Measurements from ENCODE around the gene DHX35. TPM values are rescaled to one million over a fixed set of nuclear protein-coding genes. Genes with fewer than 3 reads are reported as not detected.

The DHX35 gene
- total and polyA plus RNA-seq, 10 of the 15 experiments (the other 5 are each of a cell fraction or from before 2014, with no cell fraction given), result 4.3 to 21.6 (median 14.9) TPM

GRCh38 chr20:38997622-38998021 is 35.5 kb downstream of the DHX35 start (continued):
- TF ChIP-seq ETV6 (conservative IDR thresholded peaks at IDR 0.05 in 1 of 2, IDR thresholded peaks at IDR 0.05 in 1 of 2; ENCODE audit: borderline replicate concordance in 1 of 2, low read depth in 1 of 2) (peak in 1 of 2 experiments; percentile 72; a peak in 1 of 4 replicates), PBX3 (IDR thresholded peaks at IDR 0.05; ENCODE audit: insufficient replicate concordance, low read depth, low read length) (peak; percentile 1), EGR1 (IDR thresholded peaks at IDR 0.05; ENCODE audit: borderline replicate concordance in 1 of 2, low read depth in 2 of 2, low read length in 2 of 2) (peak in 1 of 2 experiments; percentile 66; a peak in 2 of 3 replicates), HDGF (IDR thresholded peaks at IDR 0.05) (peak; percentile 99), CREM (IDR thresholded peaks at IDR 0.05; ENCODE audit: low read depth) (peak; percentile 79), PML (IDR thresholded peaks at IDR 0.05; ENCODE audit: low read length) (0 out of 2 replicates have a peak, but pooled peaks have one; percentile 48), TCF3 (IDR thresholded peaks at IDR 0.05; ENCODE audit: borderline replicate concordance, insufficient read depth, low read depth, low read length) (peak; percentile 66; the same call in 1 of the 2 replicates), RUNX3 (IDR thresholded peaks at IDR 0.05; ENCODE audit: low read length) (peak; percentile 90), EP300 (IDR thresholded peaks at IDR 0.05; ENCODE audit: borderline replicate concordance in 1 of 2, control insufficient read depth in 1 of 2, low read depth in 2 of 2, low read length in 2 of 2) (peak; percentile 45 to 59; a peak in 3 of 4 replicates), CHD2 (IDR thresholded peaks at IDR 0.05; ENCODE audit: borderline replicate concordance, low read depth, low read length) (peak; percentile 36; the same call in 1 of the 2 replicates), MEF2A (IDR thresholded peaks at IDR 0.05; ENCODE audit: insufficient read depth, low read depth, low read length) (0 out of 2 replicates have a peak, but pooled peaks have one; percentile 41), SMAD5 (IDR thresholded peaks at IDR 0.05; ENCODE audit: low read depth) (no peak), CTCF (IDR thresholded peaks at IDR 0.05 in 2 of 3, conservative IDR thresholded peaks at IDR 0.05 in 1 of 3; ENCODE audit: control insufficient read depth in 2 of 3, extremely low read depth in 1 of 3, insufficient read depth in 1 of 3, low read depth in 3 of 3, low read length in 3 of 3) (peak; percentile 49 to 63 (median 52)), CBX3 (IDR thresholded peaks at IDR 0.05; ENCODE audit: borderline replicate concordance, low read depth) (no peak), JUND (IDR thresholded peaks at IDR 0.05; ENCODE audit: low read depth, low read length) (peak; percentile 35; the same call in 1 of the 2 replicates), MEF2B (IDR thresholded peaks at IDR 0.05; ENCODE audit: partially characterized antibody, poor library complexity, severe bottlenecking) (peak; percentile 65), MTA2 (IDR thresholded peaks at IDR 0.05; ENCODE audit: low read depth) (peak; percentile 89), ZBED1 (IDR thresholded peaks at IDR 0.05; ENCODE audit: borderline replicate concordance) (peak; percentile 67; the same call in 1 of the 2 replicates), POLR2A (IDR thresholded peaks at IDR 0.05; ENCODE audit: low read depth, low read length) (peak; percentile 26; the same call in 1 of the 2 replicates), IRF4 (IDR thresholded peaks at IDR 0.05; ENCODE audit: low read depth, low read length) (peak; percentile 77), YY1 (IDR thresholded peaks at IDR 0.05; ENCODE audit: low read depth, low read length) (peak; percentile 67), FOXK2 (IDR thresholded peaks at IDR 0.05) (no peak), SP1 (IDR thresholded peaks at IDR 0.05; ENCODE audit: low read depth, low read length) (peak; percentile 60)
